Esophagus squamous epithelium (tissue), 4 donors: ENCODE results near the gene COL26A1.

Source experiments
- POLR2A ChIP-seq, 4 donors: fragments of 450-650 bp; IDR thresholded peaks; one replicate each; pipeline ENCODE4 v1.6.1; 2017; ENCODE audit warnings: antibody characterized with exemption in 4 of 4, mild to moderate bottlenecking in 4 of 4, moderate library complexity in 3 of 4
- TF ChIP-seq, protein P1 (sequence below), 6 experiments: fragments of 450-650 bp in 4 of 6; fragments of 200-600 bp in 2 of 6; sonication (generic) in 2 of 6; IDR thresholded peaks; one replicate each; pipeline ENCODE4 v1.5.1; 2016 to 2019; ENCODE audit warnings: antibody characterized with exemption in 6 of 6, mild to moderate bottlenecking in 4 of 6, moderate library complexity in 4 of 6

GRCh38 chr7:101340379-101340778 is 22.3 kb upstream of the COL26A1 start:
- TF ChIP-seq, protein P1, sequence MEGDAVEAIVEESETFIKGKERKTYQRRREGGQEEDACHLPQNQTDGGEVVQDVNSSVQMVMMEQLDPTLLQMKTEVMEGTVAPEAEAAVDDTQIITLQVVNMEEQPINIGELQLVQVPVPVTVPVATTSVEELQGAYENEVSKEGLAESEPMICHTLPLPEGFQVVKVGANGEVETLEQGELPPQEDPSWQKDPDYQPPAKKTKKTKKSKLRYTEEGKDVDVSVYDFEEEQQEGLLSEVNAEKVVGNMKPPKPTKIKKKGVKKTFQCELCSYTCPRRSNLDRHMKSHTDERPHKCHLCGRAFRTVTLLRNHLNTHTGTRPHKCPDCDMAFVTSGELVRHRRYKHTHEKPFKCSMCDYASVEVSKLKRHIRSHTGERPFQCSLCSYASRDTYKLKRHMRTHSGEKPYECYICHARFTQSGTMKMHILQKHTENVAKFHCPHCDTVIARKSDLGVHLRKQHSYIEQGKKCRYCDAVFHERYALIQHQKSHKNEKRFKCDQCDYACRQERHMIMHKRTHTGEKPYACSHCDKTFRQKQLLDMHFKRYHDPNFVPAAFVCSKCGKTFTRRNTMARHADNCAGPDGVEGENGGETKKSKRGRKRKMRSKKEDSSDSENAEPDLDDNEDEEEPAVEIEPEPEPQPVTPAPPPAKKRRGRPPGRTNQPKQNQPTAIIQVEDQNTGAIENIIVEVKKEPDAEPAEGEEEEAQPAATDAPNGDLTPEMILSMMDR (IDR thresholded peaks at IDR 0.05): no peak
- TF ChIP-seq POLR2A (IDR thresholded peaks at IDR 0.05): no peak
